ENCODE data around the gene MIPEP. TPM values are rescaled to one million over a fixed set of nuclear protein-coding genes. Genes with fewer than 3 reads are reported as not detected.
"Not testable (repeated sequence)": the region's sequence is repeated elsewhere in the genome, so short reads cannot be mapped to it uniquely, and the experiment has no call there.

MIPEP gene
- polyA plus RNA-seq, 1 donor (not counting 4 experiments of a cell fraction or from before 2014, with no cell fraction given): 35.0 TPM

DNA sequence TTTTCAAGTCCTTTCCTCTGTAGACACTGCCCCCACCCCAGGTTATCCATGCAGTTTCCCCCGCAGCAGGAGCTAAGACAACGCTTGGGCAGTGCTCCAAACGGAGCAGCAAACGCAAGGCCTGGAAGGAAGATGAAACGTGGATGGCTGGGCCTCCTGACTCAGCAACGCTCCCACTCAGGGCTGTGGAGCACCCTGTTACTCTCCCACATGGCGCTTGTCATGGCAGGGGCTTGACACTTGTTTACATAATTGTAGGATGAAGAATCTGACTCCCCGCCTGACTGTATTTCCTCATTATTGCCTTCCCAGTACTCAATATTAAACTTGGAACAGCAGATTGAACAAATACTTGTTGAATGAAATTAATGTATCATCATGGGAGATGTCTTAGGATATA, 8.9 kb upstream of the MIPEP start:
- Histone ChIP-seq H3K27ac (ENCODE audit: control insufficient read depth, insufficient read depth, low read length) (no peak overlapping the region), H3K4me3 (ENCODE audit: control insufficient read depth in 2 of 3, extremely low read depth in 1 of 3, insufficient read depth in 2 of 3, low read depth in 1 of 3, low read length in 3 of 3) (no peak overlapping the region), H3K27me3 (ENCODE audit: control insufficient read depth, extremely low read depth, insufficient read depth, low read length) (peaks cover 6% of the 10 kb centered on the region), H3K79me2 (ENCODE audit: control insufficient read depth, insufficient read depth, low read length) (no peaks in the 10 kb centered on the region), H3K9me1 (ENCODE audit: control insufficient read depth, extremely low read depth, insufficient read depth, low read length) (no peaks in the 10 kb centered on the region), H3K4me1 (ENCODE audit: control insufficient read depth, extremely low read depth, insufficient read depth, low read length) (peaks cover 10% of the 10 kb centered on the region), H3K4me2 (ENCODE audit: control insufficient read depth, extremely low read depth, insufficient read depth, low read depth, low read length) (no peak overlapping the region), H3K9ac (ENCODE audit: control insufficient read depth, extremely low read depth, insufficient read depth, low read length) (no peak overlapping the region), H3K9me3 (ENCODE audit: control insufficient read depth, low read depth, low read length) (no peaks in the 10 kb centered on the region), H4K20me1 (ENCODE audit: control insufficient read depth, extremely low read depth, insufficient read depth, low read length) (no peaks in the 10 kb centered on the region), H2AFZ (ENCODE audit: control insufficient read depth, low read length) (no peak overlapping the region), H3K36me3 (ENCODE audit: control insufficient read depth in 2 of 2, extremely low read depth in 1 of 2, insufficient read depth in 2 of 2, low read length in 2 of 2) (no peaks in the 10 kb centered on the region)
- TF ChIP-seq, protein P1, sequence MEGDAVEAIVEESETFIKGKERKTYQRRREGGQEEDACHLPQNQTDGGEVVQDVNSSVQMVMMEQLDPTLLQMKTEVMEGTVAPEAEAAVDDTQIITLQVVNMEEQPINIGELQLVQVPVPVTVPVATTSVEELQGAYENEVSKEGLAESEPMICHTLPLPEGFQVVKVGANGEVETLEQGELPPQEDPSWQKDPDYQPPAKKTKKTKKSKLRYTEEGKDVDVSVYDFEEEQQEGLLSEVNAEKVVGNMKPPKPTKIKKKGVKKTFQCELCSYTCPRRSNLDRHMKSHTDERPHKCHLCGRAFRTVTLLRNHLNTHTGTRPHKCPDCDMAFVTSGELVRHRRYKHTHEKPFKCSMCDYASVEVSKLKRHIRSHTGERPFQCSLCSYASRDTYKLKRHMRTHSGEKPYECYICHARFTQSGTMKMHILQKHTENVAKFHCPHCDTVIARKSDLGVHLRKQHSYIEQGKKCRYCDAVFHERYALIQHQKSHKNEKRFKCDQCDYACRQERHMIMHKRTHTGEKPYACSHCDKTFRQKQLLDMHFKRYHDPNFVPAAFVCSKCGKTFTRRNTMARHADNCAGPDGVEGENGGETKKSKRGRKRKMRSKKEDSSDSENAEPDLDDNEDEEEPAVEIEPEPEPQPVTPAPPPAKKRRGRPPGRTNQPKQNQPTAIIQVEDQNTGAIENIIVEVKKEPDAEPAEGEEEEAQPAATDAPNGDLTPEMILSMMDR (optimal IDR thresholded peaks at IDR 0.05 in 1 of 3, IDR thresholded peaks at IDR 0.05 in 1 of 3, conservative IDR thresholded peaks at IDR 0.05 in 1 of 3; ENCODE audit: extremely low read depth in 1 of 3, insufficient read depth in 2 of 3, low read length in 3 of 3): no peak
- no peak for TF ChIP-seq EZH2 (IDR thresholded peaks at IDR 0.05; ENCODE audit: low read length)
- FAIRE-seq (no peak), DNase-seq (ENCODE audit: low read depth, low spot score) (no peak)
- dilution Hi-C loops (cut with MboI; ENCODE audit: extremely low pct_ligation_motif_present, low sequenced_read_pairs): no loop called here

DNA sequence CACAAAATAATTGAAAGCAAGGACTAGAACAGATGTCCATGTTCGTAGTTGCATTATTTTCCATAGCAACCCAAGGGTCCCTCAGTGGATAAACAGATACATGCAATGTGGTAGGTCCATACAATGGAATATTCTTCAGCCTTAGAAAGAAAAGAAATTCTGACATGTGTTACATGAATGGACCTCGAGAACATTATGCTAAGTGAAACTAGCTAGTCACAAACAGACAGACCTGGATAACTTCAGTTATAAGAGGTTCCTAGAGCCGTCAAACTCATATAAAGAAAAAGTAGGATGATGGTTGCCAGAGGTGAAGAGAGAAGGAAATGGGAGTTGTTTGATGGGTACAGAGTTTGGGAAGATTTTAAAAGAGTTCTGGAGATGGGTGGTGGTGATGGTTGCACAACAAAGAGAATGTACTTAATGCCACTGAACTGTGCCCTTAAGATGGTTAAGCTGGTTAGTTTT, 8.3 kb upstream of the MIPEP start, which contains the start of gene C1QTNF9B:
C1QTNF9B (minus strand) TSS at position 51 of the 468 bp plus-strand sequence.
- H2AFZ ChIP-seq (ENCODE audit: control insufficient read depth, low read length); H3K4me2 ChIP-seq (ENCODE audit: control insufficient read depth, extremely low read depth, insufficient read depth, low read depth, low read length); H3K9me1 ChIP-seq (ENCODE audit: control insufficient read depth, extremely low read depth, insufficient read depth, low read length); H3K9ac ChIP-seq (ENCODE audit: control insufficient read depth, extremely low read depth, insufficient read depth, low read length); H3K4me3 ChIP-seq (ENCODE audit: control insufficient read depth in 2 of 3, extremely low read depth in 1 of 3, insufficient read depth in 2 of 3, low read depth in 1 of 3, low read length in 3 of 3); H3K27ac ChIP-seq (ENCODE audit: control insufficient read depth, insufficient read depth, low read length); H3K36me3 ChIP-seq (ENCODE audit: control insufficient read depth in 2 of 2, extremely low read depth in 1 of 2, insufficient read depth in 2 of 2, low read length in 2 of 2); H3K4me1 ChIP-seq (ENCODE audit: control insufficient read depth, extremely low read depth, insufficient read depth, low read length); dilution Hi-C loops (cut with MboI; ENCODE audit: extremely low pct_ligation_motif_present, low sequenced_read_pairs); H3K79me2 ChIP-seq (ENCODE audit: control insufficient read depth, insufficient read depth, low read length); H3K27me3 ChIP-seq (ENCODE audit: control insufficient read depth, extremely low read depth, insufficient read depth, low read length); H4K20me1 ChIP-seq (ENCODE audit: control insufficient read depth, extremely low read depth, insufficient read depth, low read length); FAIRE-seq; DNase-seq (ENCODE audit: low read depth, low spot score); H3K9me3 ChIP-seq (ENCODE audit: control insufficient read depth, low read depth, low read length): not testable (repeated sequence)

DNA sequence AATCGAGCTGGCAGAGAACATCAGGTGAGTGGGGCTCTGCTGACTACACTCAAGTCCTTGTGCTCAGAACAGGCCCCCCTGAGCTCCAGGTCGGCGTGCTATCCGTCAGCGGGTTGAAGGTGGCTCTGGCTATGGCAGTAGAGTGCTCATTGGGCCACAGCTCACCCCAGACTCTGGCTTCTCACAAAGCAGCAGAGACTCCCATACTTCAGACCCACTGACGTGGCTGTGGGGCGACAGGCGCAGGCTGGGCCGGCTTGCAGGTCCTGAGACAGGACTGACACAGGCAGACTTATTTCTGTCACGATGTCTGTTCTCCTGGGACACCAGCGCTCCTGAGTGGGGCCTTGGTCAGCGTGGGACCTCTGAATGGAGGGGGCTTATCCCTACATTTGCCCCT, 5.5 kb upstream of the MIPEP start:
- H4K20me1 ChIP-seq (ENCODE audit: control insufficient read depth, extremely low read depth, insufficient read depth, low read length); H3K9me1 ChIP-seq (ENCODE audit: control insufficient read depth, extremely low read depth, insufficient read depth, low read length); dilution Hi-C loops (cut with MboI; ENCODE audit: extremely low pct_ligation_motif_present, low sequenced_read_pairs); H3K36me3 ChIP-seq (ENCODE audit: control insufficient read depth in 2 of 2, extremely low read depth in 1 of 2, insufficient read depth in 2 of 2, low read length in 2 of 2); H3K9me3 ChIP-seq (ENCODE audit: control insufficient read depth, low read depth, low read length); H3K4me1 ChIP-seq (ENCODE audit: control insufficient read depth, extremely low read depth, insufficient read depth, low read length); H3K27me3 ChIP-seq (ENCODE audit: control insufficient read depth, extremely low read depth, insufficient read depth, low read length); DNase-seq (ENCODE audit: low read depth, low spot score); H3K4me3 ChIP-seq (ENCODE audit: control insufficient read depth in 2 of 3, extremely low read depth in 1 of 3, insufficient read depth in 2 of 3, low read depth in 1 of 3, low read length in 3 of 3); H3K27ac ChIP-seq (ENCODE audit: control insufficient read depth, insufficient read depth, low read length); H2AFZ ChIP-seq (ENCODE audit: control insufficient read depth, low read length); H3K4me2 ChIP-seq (ENCODE audit: control insufficient read depth, extremely low read depth, insufficient read depth, low read depth, low read length); H3K79me2 ChIP-seq (ENCODE audit: control insufficient read depth, insufficient read depth, low read length); H3K9ac ChIP-seq (ENCODE audit: control insufficient read depth, extremely low read depth, insufficient read depth, low read length); FAIRE-seq: not testable (repeated sequence)

DNA sequence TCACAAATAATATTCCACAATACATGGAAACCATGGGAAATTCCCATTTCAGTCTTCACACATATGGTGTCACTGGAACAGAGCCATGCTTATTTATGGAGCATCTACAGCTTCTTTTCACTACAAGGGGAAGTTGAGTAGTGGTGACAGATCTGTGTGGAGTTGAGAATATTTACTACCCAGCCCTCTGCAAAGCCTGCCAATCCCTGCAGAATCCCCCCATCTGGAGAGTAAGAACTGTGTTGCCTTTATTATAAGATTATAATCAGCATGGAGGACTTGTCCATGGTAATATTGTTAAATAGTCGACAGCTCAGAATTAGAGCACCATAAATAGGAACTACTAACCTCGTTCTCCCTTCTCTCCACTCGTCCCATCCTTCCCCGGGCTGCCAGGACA, 4.6 kb upstream of the MIPEP start:
- H3K79me2 ChIP-seq (ENCODE audit: control insufficient read depth, insufficient read depth, low read length); H3K9ac ChIP-seq (ENCODE audit: control insufficient read depth, extremely low read depth, insufficient read depth, low read length); H3K27me3 ChIP-seq (ENCODE audit: control insufficient read depth, extremely low read depth, insufficient read depth, low read length); H3K27ac ChIP-seq (ENCODE audit: control insufficient read depth, insufficient read depth, low read length); H3K9me1 ChIP-seq (ENCODE audit: control insufficient read depth, extremely low read depth, insufficient read depth, low read length); H4K20me1 ChIP-seq (ENCODE audit: control insufficient read depth, extremely low read depth, insufficient read depth, low read length); H3K4me1 ChIP-seq (ENCODE audit: control insufficient read depth, extremely low read depth, insufficient read depth, low read length); H3K4me2 ChIP-seq (ENCODE audit: control insufficient read depth, extremely low read depth, insufficient read depth, low read depth, low read length); H2AFZ ChIP-seq (ENCODE audit: control insufficient read depth, low read length); dilution Hi-C loops (cut with MboI; ENCODE audit: extremely low pct_ligation_motif_present, low sequenced_read_pairs); FAIRE-seq; H3K9me3 ChIP-seq (ENCODE audit: control insufficient read depth, low read depth, low read length); DNase-seq (ENCODE audit: low read depth, low spot score); H3K4me3 ChIP-seq (ENCODE audit: control insufficient read depth in 2 of 3, extremely low read depth in 1 of 3, insufficient read depth in 2 of 3, low read depth in 1 of 3, low read length in 3 of 3); H3K36me3 ChIP-seq (ENCODE audit: control insufficient read depth in 2 of 2, extremely low read depth in 1 of 2, insufficient read depth in 2 of 2, low read length in 2 of 2): not testable (repeated sequence)
